GM19351 (cell line): Measurements from ENCODE around the gene SENP1.

Experiments used
- ATAC-seq: cut with Tn5 transposase; IDR thresholded peaks from one replicate; pipeline ENCODE4 v1.9.1; 2021; ENCODE audit warnings: mild to moderate bottlenecking, moderate library complexity; ENCODE audit not compliant: unreplicated experiment

SENP1 gene

GRCh38 chr12:48068457-48068856 lies 37.4 kb downstream of the SENP1 start:
- no peak for ATAC-seq

DNA sequence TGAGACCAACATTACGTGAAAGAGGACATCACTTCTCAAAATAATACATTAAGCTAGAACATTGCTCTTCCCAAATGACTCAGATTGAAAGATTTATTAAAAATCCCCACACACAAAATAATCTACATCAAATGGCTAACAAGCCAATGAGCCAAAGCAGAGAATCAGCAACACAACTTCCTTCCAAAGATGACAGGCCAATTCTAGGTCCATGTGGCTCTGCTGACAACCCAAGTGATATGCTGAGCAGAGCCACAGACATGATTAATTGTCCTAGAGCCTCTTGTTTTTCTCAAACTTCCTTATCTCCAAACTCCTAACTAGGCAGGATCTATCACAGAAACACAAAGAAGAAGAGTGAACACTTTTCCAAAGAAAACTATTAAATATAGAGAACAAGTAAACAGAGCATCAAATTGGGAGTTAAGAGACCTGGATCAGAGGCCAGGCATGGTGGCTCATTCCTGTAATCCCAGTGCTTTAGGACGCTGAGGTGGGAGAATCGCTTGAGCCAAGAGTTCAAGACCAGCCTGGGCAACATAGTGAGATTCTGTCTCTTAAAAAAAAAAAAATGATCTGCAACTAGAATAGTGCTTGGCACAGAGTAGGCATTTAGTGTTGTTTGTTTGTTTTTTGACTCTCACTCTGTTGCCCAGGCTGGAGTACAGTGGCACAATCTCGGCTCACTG lies 38.5 kb downstream of the SENP1 start:
- no peak for ATAC-seq

GRCh38 chr12:48065041-48065440 lies 40.8 kb downstream of the SENP1 start:
- ATAC-seq = no peak

- ATAC-seq = no peak
Measured at GRCh38 chr12:48063530-48063929, 42.3 kb downstream of the SENP1 start.

DNA sequence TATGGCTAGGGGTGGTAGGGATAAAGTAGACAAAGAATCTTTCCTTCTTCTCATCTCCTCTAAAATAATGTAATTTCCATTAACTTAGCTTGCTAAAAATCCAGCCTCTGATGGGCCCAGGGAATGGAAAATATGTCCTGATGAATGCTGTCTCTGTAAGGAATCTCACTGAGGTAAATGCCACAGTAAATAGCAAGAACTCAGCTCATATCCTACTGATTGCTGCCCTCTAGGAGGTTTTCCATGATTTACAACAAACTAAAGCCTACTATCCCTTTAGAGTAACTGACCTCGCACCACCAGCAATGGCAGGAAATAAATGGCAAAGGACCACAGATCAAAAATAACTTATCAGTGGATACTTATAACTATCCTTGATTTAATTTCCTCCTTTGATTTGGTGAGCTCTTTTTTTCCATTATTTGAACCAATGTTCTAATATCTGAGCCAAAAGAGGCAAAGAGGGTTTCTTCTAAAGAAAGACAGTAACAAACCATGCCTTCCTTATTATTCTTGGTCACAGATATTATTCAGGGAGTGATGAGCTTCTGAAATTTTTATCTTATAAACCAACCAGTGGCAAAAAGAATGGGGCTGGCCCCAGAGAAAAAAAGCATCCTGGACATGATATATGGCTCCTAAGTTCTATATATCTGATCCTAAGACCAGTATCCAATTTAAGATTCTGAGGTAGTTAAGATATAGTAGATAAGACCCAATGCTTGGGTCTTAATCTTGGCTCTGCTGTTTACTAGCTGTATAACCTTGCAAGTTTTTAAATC lies 43.8 kb downstream of the SENP1 start:
- ATAC-seq = no peak

DNA sequence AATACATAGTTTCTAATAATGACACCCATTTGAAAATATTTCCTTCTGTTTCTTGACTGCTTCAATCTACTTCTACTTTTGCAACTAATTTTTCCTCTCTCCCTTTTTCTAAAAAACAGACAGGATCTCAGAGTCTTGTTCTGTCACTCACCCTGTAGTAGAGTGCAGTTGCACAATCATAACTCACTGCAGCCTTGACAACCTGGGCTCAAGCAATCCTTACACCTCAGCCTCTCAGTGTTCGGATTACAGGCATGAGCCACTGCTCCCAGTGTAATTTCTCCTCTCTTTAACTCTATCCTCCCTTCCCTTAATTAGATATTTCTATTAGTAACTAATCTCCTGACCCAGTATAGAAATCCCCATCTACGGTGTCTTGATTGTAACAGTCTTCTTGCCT lies 45.4 kb downstream of the SENP1 start:
- ATAC-seq = no peak

DNA sequence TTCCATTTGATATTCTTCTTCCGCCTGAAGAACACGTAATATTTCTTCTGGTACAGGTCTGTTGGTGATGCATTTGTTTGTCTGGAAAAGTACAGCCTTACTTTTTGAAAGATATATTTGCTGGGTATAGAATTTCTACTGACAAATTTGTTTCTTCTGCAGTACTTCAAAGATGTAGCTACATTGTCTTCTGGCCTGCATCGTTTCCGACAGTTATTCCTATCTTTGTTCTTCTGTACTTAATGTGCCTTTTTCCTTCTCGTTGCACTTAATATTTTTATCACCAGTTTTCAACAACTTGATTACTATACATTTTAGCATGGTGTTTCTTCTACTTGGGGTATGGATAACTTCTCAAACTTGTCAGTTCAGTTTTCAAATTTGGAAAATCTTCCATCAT lies 47.1 kb downstream of the SENP1 start:
- no peak for ATAC-seq

GRCh38 chr12:48054955-48055821 lies 50.7 kb downstream of the SENP1 start:
- ATAC-seq = no peak

- ATAC-seq = no peak
Measured at GRCh38 chr12:48053883-48054282, 52.0 kb downstream of the SENP1 start.

- ATAC-seq = no peak
Measured at GRCh38 chr12:48053122-48053521, 52.8 kb downstream of the SENP1 start.

GRCh38 chr12:48051681-48052080 lies 54.2 kb downstream of the SENP1 start:
- ATAC-seq = no peak

GRCh38 chr12:48050174-48050573 lies 55.7 kb downstream of the SENP1 start:
- no peak for ATAC-seq

DNA sequence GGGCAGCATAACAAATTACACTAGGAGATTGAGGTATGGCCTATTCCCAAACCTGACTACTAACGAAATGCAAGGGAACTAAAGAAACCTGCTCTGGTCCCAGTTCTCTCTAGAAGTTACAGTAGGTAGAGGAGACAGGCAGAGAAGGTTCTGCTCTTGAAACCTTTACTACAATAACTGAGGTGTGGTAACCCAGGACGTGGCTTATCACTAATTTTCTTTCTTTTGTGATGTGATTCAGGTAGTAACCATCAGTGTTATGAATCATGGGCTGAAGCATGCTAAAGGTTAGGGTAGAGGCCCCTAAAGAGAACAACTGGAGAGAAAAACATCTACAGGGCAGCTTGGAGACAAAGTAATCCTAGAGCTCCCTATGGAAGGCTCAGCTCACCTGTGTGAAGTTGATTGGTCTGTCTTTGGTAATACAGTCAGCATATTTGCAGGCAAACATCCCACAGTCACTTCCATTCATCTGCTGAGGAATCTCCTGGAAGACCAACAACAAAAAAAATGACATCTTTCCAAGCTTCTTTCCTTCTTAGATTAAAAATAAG lies 59.8 kb downstream of the SENP1 start:
- ATAC-seq = no peak

- no peak for ATAC-seq
Measured at GRCh38 chr12:48045061-48045846, 60.6 kb downstream of the SENP1 start.

DNA sequence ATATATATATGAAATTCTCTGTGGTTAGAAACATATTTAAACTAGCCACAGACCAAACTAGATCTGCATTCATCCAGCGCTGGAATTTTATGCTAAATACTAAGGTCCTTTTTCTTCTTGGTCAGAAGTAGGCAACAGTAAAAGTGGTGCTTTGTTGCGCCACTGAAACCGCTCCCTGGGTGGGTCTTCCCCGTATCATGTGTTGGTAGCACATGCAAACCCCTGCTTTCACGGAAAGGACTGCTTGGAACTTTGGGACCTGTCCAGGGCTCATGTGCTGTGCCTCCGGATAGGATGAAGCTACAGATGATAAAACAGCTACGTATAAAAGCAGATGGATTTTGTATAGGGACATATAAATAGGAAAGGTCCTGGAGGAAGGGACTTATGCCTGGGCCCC lies 61.5 kb downstream of the SENP1 start:
- no peak for ATAC-seq

- no peak for ATAC-seq
Measured at GRCh38 chr12:48043771-48044170, 62.1 kb downstream of the SENP1 start.

GRCh38 chr12:48041591-48042423 lies 64.1 kb downstream of the SENP1 start:
- no peak for ATAC-seq

GRCh38 chr12:48040354-48040753 lies 65.5 kb downstream of the SENP1 start:
- no peak for ATAC-seq

- no peak for ATAC-seq
Measured at GRCh38 chr12:48039151-48039550, 66.7 kb downstream of the SENP1 start.

DNA sequence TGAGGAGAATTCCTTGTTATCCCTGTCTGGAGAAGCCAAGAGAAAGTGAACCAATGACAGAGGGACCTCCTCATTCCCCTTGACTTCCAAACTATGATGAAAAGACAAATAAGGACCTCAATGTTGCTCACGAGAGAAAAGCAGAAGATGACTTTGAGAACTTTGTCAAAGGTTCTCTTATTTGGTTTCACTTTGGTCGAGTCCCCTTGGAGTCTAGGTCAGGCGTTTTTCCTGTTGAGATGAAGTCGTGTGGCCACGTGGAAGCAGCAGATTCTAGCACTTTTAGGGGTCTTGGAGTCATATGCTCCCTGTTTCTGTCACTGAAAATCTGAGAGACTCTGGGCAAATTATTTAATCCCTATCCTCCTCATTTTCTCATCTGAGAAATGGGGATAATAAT lies 67.8 kb downstream of the SENP1 start:
- no peak for ATAC-seq
